GM18498 (cell line): ENCODE results near the gene BMP10.

Experiments
- ATAC-seq: cut with Tn5 transposase; IDR thresholded peaks from one replicate; pipeline ENCODE4 v1.9.1; 2021; ENCODE audit warnings: mild to moderate bottlenecking, moderate library complexity; ENCODE audit not compliant: unreplicated experiment

BMP10 gene

DNA sequence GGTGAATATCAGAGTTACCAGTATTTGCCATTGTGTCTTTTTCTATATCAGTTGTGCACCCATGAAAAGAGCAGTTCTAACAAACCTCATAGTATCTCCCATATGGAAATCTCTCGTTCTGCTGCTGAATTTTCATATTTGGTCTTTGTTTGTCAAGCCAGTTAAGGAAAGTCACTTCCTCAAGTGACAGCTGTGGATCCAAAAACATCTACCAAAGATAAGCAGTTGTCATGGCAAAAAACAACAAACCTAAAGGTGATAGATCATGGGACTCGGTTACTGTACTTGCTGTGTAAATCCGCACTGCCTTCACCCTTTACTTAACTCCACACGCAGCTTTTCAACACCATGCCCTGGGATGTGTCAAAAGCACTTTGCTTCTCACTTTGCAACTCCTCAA lies 17.3 kb downstream of the BMP10 start:
- no peak for ATAC-seq

DNA sequence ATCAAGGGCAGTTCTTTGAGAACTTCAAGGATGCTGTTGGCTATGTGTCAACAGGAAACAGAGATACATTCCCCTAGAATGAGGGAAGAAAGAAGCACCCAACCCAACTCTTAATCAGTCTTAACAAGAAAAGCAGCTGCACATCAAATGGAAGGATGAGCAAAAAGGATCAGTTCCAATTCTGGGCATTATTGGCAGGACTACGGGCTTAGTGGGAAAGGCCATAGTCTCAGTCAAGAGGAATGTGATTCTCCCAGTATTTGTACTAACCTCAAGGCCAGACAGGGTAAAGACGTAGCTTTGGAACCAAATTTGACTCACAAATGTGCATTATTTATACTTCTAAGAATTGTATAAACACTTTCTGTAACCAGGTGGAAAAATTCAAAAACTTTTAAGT lies 18.2 kb downstream of the BMP10 start:
- ATAC-seq = no peak

DNA sequence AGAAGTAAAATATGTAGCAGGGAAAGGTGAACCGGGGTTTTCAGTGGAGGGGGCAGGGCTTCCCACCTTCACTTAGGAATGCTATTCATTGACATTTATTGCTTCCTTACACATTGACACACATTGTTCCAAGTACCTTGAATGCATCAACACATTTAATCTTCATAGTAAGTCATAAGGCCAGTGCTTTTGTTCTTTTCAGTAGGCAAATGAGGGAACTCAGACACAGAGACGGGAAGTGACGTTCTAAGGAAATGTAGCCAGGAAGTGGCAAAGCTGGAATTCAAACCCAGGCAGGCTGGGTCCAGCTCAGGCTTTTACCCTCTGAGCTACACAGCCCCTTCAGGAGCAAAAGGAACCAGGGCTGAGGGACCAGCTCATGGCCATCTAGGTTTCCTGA lies 20.7 kb downstream of the BMP10 start:
- no peak for ATAC-seq

DNA sequence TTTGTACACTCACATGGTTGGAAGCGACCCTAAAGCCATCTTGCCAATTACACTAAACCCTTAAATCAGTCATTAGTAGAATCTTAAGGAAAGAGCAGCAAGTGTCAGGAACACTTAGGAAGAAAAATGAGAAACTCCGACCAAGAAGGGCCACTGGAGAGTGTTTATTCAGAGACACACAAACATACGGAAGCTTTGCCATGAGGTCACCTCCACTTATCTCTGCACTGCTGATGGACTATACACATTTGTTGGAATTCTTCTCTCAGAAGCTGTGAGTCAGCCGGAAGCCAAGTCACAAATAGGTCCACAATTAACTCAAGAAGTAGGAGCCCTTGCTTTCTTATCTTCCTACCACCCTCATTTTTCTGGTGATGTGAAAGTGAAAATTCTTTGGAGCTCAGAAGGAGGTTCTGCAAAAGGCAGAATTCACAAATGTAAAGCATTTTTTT lies 21.6 kb downstream of the BMP10 start:
- ATAC-seq = no peak

DNA sequence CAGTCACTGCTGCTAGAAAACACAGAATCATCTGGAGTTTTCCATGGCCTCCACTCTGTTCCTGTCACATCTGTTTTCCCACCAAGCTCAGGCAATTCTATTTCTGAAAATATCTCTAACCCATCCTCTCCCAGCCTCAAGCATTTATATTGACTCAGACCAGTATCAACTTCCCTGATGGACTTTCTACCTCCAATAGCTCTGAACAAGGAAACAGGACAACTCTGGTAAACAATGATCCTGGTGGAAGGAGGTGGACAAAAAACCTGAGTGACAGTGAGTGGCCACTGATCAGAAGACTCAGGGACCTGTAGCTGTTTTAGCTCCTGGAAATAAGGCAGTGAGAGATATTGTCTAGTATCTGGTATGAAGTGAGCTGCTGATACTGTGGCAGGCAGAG lies 23.4 kb downstream of the BMP10 start:
- ATAC-seq = no peak

DNA sequence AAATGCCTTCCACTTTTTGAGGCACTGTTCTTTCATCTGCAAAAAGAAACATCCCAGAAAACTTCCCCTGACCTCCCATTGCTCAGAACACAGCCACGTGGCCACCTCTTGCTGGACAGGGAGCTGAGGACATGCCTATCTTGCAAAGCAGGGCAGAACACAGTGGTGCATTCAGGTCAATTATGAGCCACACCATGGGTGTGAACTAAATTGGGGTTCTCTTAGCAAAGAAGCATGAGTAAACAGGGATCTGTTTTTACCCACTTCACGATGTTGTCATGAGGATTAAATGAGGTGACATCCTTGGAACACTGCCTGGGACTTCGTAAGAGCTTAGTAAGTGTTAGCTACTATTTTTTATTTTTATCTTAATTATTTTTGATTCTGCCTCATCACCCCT lies 25.1 kb downstream of the BMP10 start:
- ATAC-seq = no peak

DNA sequence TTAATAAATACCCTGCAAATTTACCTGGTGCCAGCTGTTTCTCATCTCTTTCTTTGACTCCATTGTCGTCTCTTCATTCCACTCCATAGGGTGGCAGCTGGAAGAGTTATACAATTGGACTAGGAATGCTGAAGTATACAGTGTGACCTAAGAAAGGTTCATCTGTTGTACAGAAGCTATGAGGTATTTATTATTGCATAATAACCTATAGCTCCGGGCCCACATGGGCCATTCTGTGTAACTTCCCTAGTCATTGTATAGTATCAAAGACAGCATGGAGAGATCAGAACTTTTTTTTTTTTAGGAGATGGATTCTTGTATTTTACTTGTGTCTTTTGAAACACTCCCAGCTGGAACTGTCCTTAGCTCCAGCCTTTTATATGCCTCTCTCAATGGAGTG lies 26.2 kb downstream of the BMP10 start:
- ATAC-seq = no peak

DNA sequence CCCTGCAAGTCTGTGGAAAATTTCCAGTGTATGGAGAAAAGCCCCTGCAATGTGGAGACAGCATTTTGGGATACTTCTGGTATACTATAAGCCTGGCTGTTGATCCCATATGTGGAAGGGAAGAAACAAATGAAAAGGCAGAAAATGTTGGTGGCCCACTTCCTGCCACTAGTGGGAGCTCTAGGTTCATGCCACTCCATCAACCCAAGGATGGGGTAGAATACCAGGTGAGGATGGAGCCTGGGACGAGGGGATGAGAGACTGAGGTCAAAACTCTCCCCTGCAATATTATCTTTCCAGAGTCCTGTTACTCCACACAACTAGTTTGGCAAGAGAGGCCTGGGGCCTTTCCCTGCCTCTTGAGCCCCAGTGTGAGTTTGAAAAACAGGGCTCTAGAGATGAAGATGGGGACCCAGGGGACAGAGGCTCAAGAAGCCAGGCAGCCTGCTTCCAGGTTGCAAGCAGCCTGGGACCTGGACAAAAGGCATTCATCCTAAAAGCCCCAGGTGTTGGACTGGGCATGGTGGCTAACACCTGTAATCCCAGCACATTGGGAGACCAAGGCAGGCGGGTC lies 31.9 kb downstream of the BMP10 start:
- ATAC-seq = no peak

DNA sequence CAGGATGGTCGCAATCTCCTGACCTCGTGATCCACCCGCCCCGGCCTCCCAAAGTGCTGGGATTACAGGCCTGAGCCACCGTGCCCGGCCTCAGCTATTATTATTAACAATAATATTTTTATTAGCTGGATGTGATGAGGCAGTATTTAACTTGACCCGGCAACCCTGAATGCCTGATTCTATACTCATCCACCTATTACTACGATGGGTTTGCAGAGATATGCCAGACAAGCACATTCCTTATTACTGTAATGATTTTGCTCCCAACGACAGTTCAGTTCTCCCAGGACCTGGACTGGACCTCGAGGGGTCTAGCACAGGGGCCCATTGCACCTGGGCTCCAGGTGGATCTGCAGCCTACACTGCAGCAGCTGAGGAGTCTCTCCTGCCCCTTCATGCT lies 32.6 kb downstream of the BMP10 start:
- ATAC-seq = no peak

DNA sequence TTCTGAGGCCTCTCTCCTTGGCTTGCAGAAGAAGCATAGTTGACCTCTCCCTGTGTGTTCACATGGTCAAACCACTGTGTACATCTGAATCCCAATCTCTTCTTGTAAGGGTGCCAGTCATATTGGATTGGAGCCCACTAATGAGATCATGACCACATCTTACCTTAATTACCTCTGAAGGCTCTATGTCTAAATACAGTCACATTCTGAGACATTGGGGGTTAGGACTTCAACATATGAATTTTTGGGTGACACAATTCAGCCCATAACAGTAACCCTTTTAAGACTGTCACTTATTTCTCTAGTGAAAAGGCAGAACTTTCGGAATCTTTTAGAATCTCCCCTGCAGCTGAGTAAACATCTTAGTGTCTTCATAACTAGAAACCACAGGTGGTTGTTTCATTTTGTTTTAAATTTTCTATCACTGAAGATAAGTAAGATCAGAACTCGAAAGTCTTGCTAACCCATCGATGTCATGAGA lies 33.3 kb downstream of the BMP10 start:
- ATAC-seq = peak; percentile 75

DNA sequence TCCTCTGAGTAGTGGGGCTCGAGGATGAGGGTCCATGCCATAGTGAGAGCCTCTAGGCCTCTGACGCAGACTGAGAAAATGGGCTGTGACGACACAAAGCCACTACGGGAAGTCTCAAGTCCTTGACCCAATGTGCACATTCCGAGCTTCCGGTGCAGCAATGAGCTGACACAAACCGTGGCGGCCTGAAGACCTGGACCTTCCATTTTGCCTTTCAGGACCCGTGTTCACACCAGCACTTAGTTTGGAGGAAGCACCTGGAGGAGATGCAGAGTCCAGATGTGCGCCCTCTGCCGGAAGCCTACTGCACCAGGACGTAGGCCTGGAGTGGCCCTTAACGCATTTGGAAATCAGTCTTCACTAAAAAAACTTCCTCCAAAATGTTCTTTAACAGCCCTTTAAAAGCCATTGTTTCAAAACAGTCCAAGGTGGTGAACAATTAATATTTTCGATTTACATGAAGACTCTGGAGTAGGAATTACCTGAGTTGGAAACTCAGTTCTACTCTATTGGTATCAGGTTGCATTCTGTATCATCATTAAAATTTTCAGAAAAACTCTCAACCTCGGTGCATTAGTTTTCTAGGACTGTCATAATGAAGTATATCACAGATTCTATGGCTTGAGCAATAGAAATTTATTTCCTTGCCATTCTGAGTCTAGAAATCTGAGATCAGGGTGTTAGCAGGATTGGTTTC lies 33.9 kb downstream of the BMP10 start:
- peak; percentile 2 for ATAC-seq

DNA sequence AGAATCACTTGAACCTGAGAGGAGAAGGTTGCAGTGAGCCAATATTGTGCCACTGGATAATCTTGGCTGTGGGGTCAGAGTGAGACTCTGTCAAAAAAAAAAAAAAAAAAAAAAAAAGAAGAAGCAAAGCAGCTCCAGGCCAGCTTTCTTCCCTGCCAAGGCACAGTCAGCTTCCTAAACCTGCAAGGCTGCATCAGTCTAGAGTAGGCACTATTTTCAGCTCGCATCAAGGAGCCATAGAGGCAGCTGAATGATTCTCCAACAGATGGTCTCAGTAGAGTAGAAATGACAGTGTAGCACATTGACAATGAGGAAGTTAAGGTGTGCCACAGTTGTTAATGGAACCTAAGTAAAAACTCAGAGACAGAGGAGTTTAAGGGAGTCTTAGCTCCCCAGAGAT lies 35.6 kb downstream of the BMP10 start:
- ATAC-seq = no peak

DNA sequence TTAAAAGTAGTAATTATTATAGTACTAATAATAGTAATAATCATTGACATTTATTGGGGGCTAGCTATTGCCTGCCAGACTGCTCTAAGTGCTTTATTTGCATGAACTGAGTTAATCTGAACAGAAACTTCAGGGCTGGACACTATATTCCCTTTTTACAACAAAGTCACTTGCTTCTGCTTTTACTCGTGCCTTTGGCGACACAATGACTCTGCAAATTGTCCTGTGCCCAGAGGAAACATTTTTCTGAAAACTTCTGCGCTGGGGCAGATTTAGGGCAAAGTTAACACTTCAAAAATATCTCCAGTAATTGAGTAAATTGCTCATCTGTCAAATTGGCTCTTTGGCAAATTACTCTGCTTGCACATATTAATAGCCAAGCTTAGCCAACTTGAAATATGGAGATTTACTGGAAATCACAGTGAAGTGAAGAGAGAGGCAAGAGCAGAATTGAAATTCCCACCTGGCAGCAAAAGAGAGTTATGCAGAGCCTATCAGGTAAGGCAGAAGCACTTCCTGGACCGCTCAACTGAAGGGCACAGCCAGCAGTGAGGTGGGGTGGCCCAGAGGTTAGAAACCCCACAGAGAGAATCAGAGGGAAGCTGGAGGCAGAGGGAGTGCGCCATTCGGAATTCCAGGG lies 36.3 kb downstream of the BMP10 start:
- ATAC-seq = no peak

DNA sequence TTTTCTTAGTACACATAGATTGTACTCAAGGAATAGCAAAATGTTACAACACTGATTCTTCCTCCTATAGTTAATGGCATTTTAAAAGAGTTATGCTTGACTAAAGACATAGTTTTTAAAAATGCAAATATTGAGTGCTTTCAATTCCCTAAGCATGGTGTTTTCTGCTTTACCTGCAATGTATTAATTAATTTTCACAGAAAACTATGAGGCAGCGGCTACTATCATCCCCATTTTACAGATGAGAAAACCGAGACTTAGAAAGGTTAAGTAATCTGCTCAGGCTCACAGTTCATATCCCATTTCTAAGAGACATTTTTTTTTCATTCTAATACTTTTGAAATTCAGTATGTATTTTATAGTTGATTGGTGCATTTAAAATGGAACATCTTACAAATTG lies 38.0 kb downstream of the BMP10 start:
- no peak for ATAC-seq

DNA sequence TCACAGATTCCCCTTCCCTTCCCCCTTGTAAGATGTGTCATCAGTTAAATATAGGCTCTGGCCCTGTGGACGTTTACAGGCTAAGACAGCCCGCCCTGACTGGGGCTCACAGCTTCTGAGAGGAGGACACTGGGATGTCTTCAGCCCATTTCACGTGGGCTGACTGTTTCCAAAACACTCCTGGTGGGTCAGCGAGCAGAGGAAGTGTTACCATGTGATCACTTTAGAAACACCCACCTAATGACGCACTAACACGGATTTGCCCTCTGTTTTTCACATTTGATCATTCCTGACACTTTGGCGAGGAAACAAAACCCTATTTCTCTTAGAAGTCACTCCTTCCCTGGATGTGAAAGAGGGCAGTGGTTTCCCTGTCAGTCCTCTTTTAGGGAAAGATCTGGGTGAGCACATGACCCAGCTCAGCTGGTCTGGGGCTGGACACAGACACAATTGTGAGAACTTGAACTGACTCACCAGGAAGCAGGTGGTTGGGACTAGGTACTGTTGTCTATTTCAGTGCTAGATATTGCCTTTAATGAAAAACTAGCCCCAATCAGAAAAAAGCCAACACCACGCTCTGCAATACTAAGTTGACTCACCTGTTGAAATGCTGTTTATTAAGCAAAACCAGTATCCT lies 38.8 kb downstream of the BMP10 start:
- ATAC-seq = peak; percentile 69

DNA sequence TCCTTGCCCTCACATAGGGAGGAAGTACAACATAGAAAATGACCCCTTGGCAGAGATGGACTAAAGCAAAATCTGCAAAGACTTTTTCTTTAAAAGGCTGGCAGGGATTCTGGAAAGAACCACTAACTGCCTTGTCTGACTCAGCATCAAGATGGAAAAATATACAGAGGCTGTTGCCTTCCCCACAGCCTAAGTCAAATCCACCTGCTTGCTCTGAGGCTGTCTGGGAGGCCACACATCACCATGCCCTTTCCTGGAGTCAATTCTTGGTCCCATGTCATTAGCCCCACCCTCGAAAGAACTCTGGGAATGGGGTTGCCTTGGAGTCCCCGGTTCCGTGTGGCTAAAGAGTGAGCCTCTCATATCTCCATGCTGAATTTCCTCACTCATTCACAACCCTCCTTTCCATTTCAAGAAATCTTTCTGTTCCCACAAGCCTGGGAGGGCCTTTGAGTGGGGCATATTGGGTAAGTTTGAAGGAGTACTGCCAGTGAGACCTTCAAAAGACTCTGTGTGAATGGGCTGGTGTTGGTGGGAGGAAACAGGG lies 39.4 kb downstream of the BMP10 start:
- ATAC-seq = no peak

DNA sequence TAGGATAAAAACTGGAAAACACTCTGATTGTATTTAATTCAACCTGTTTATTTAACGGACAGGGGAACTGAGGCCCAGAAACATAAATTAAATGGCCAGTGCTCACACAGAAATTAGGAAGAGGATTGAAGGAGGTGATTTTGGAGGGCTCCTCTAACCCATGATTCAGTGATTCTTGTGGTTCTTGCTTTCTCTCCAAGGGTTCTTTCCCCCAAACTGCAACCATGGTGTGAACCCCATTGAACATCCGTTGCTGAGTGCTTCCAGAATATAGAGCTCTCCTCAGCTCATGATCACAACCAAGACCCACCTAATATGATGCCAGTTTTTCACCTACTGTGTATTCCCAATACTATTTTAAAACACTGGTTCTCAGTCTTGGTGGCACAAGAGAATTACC lies 41.4 kb downstream of the BMP10 start:
- no peak for ATAC-seq

DNA sequence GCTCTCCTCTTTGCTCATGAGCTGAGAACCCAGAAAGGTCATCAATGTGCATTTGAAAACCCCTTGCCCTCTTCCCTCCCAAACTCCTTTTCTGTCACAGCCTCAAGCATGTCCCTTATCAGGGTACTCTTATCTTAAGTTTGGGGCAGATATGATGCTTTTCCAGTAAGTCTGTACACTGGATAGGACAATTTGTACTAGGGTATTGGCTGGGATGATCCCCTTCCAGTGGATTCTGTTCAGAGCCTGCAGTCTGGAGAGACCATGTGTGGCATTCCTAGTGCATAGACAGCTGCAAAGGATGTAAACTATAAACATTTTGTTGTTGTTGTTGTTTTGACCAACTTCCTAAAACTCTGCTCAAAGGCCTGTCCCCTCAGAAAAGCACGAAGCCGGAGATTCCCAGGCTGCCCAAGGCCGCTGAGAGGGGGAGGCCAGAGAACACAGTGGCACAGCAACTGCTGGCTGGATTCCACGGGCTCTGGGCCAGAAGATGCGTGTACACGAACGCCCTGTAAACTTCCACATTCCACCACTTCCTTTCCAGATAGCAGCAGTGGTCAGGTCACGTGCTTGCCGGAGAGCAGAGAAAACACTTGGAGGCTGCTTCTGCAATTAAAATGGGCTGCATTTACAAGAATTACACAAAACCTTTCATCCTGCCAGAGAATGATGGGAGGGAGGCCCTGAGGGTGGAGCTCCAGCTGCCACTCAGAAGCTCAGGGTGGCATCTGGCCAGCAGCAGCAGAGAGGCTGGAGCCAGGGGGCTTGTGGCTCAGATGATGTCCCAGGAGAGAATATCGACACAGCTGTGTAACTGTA lies 42.1 kb downstream of the BMP10 start:
- no peak for ATAC-seq

DNA sequence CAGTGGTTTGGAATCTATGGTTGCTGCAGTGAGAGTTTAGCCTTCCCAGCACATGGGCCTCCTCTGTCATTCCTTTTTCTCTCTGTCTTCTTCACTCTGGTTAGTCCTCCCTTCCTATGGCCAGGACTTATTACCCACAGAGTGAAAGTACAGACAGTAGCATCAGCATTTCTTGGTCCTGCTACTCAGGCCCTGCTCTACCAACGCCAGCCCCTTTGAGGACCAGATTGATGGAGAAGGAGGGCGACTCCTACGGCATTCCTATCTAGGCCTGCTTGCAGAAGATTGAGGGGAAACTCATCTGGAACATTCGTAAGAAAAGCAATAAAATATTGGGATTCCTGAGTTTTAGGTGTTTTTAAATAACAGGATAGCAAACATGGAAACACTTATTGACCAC lies 43.5 kb downstream of the BMP10 start:
- no peak for ATAC-seq

DNA sequence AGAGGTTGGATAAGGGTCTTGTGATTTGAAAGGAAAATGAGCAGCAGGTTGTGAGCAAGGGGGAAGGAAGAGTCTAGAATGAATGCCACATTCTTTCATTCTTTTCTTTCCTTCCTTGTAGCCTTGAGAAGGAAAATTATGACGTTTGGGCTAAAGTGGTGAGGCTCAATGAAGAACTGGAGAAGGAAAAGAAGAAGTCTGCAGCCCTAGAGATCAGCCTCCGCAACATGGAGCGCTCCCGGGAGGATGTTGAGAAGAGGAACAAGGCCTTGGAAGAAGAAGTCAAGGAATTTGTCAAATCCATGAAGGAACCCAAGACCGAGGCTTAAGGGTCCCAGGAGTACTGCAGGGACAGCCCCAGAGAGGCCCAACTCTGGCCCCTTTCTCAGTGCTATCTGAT lies 45.3 kb downstream of the BMP10 start:
- no peak for ATAC-seq

DNA sequence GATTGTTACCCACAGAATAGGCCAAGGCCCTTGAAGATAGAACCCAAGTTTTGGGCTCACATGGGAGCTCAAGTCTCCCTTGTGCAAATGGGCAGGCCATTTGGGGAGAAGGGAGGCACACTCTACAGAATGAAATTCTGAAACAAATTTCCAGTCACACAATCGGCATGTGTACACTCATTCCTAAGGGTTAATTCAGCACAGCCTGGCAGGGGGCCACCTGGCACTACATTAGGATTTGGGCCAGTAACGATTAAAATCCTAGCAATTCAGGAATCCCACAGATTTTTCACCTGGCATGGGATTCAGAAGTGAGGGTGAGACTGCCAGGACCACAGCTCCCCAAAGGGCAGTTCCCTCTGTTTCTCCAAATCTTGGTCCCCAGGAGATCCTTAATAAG lies 46.4 kb downstream of the BMP10 start:
- no peak for ATAC-seq
